DOHH2 (cell line): ENCODE measurements around the gene UPP1.
"Not testable (repeated sequence)": the region's sequence is repeated elsewhere in the genome, so short reads cannot be mapped to it uniquely, and the experiment has no call there.

Source experiments
- H3F3A ChIP-seq: fragments of 200-600 bp; sonication (generic), shearing (Covaris generic); 2 replicates; pipeline ENCODE4 v1.6.0; 2016; ENCODE audit warnings: antibody characterized with exemption, mild to moderate bottlenecking; ENCODE audit not compliant: control insufficient read depth, insufficient read depth
- H3K27ac ChIP-seq: fragments of 200-600 bp; sonication (generic); 2 replicates; pipeline ENCODE4 v1.5.1; 2014; ENCODE audit warnings: low read depth, mild to moderate bottlenecking, low read length, moderate library complexity
- H3K27me3 ChIP-seq: fragments of 200-600 bp; sonication (generic); 2 replicates; pipeline ENCODE4 v1.6.1; 2014; ENCODE audit warnings: mild to moderate bottlenecking, low read length, mixed read lengths; ENCODE audit not compliant: control insufficient read depth
- H3K36me3 ChIP-seq: fragments of 200-600 bp; sonication (generic); 2 replicates; pipeline ENCODE4 v1.6.1; 2014; ENCODE audit warnings: mild to moderate bottlenecking, low read length, moderate library complexity, mixed read lengths; ENCODE audit not compliant: control insufficient read depth
- H3K4me1 ChIP-seq: fragments of 200-600 bp; sonication (generic); 2 replicates; pipeline ENCODE4 v1.6.1; 2014; ENCODE audit warnings: mild to moderate bottlenecking, low read length, mixed read lengths; ENCODE audit not compliant: control insufficient read depth
- H3K4me2 ChIP-seq: fragments of 200-600 bp; sonication (generic); 2 replicates; pipeline ENCODE4 v1.6.0; 2014; ENCODE audit warnings: mild to moderate bottlenecking, low read length, moderate library complexity
- H3K4me3 ChIP-seq: fragments of 200-600 bp; sonication (generic); 2 replicates; pipeline ENCODE4 v1.5.1; 2014; ENCODE audit warnings: mild to moderate bottlenecking, low read length, mixed read lengths
- H3K79me2 ChIP-seq: fragments of 200-600 bp; sonication (generic); 2 replicates; pipeline ENCODE4 v1.6.1; 2014; ENCODE audit warnings: mild to moderate bottlenecking, low read length, mixed read lengths; ENCODE audit not compliant: control insufficient read depth
- H3K9me2 ChIP-seq: fragments of 200-600 bp; sonication (generic); replicated peaks from 2 replicates; pipeline ENCODE4 v1.6.1; 2014; ENCODE audit warnings: mild to moderate bottlenecking, low read length, mixed read lengths; ENCODE audit not compliant: control insufficient read depth
- H3K9me3 ChIP-seq: fragments of 200-600 bp; sonication (generic); 2 replicates; pipeline ENCODE4 v1.6.1; 2014; ENCODE audit warnings: antibody characterized with exemption, low read length, mixed read lengths; ENCODE audit not compliant: control insufficient read depth, insufficient read depth
- H4K20me1 ChIP-seq: fragments of 200-600 bp; sonication (generic); 2 replicates; pipeline ENCODE4 v1.6.0; 2014; ENCODE audit warnings: low read depth, mild to moderate bottlenecking, antibody characterized with exemption, low read length, moderate library complexity; ENCODE audit not compliant: control insufficient read depth, insufficient read depth
- CTCF ChIP-seq: fragments of 200-600 bp; sonication (generic); IDR thresholded peaks from one replicate; pipeline ENCODE4 v1.5.1; 2014; ENCODE audit warnings: antibody characterized with exemption, mild to moderate bottlenecking, low read depth, low read length; ENCODE audit not compliant: poor library complexity, severe bottlenecking
- EZH2phosphoT487 ChIP-seq: fragments of 200-600 bp; sonication (generic); IDR thresholded peaks from 2 replicates; pipeline ENCODE4 v1.6.1; 2017; ENCODE audit warnings: borderline replicate concordance, mild to moderate bottlenecking, antibody characterized with exemption, low read length, moderate library complexity, mixed read lengths

Gene UPP1

GRCh38 chr7:48114589-48114988 lies 25.5 kb downstream of the UPP1 start:
- Histone ChIP-seq H3K4me1 (no peaks in the 10 kb centered on the region), H3K4me2 (no peak overlapping the region), H3K27me3 (no peaks in the 10 kb centered on the region), H4K20me1 (no peaks in the 10 kb centered on the region), H3K27ac (no peak overlapping the region), H3K9me3 (no peaks in the 10 kb centered on the region), H3K4me3 (no peak overlapping the region), H3K36me3 (no peaks in the 10 kb centered on the region), H3F3A (no peaks in the 10 kb centered on the region), H3K79me2 (no peaks in the 10 kb centered on the region), H3K9me2 (no peaks in the 10 kb centered on the region)
- TF ChIP-seq CTCF (no peak), EZH2phosphoT487 (no peak)

GRCh38 chr7:48116043-48116442 lies 27.0 kb downstream of the UPP1 start:
- Histone ChIP-seq H4K20me1 (no peaks in the 10 kb centered on the region), H3F3A (no peaks in the 10 kb centered on the region), H3K27me3 (no peaks in the 10 kb centered on the region), H3K27ac (no peak overlapping the region), H3K4me2 (no peak overlapping the region), H3K79me2 (no peaks in the 10 kb centered on the region), H3K4me3 (no peak overlapping the region), H3K9me2 (no peaks in the 10 kb centered on the region), H3K4me1 (no peaks in the 10 kb centered on the region), H3K9me3 (no peaks in the 10 kb centered on the region), H3K36me3 (no peaks in the 10 kb centered on the region)
- TF ChIP-seq EZH2phosphoT487 = no peak
- TF ChIP-seq CTCF = no peak

- no peaks in the 10 kb centered on the region for H3K27me3 ChIP-seq
- no peak for TF ChIP-seq CTCF
- TF ChIP-seq EZH2phosphoT487 = no peak
- H3K9me2 ChIP-seq = no peaks in the 10 kb centered on the region
- H3K9me3 ChIP-seq = no peaks in the 10 kb centered on the region
- H3K36me3 ChIP-seq = no peaks in the 10 kb centered on the region
- no peaks in the 10 kb centered on the region for H4K20me1 ChIP-seq
- H3K4me3 ChIP-seq = no peak overlapping the region
- no peaks in the 10 kb centered on the region for H3K79me2 ChIP-seq
- no peak overlapping the region for H3K4me2 ChIP-seq
- no peaks in the 10 kb centered on the region for H3K4me1 ChIP-seq
- no peaks in the 10 kb centered on the region for H3F3A ChIP-seq
- H3K27ac ChIP-seq = no peak overlapping the region
Observed at GRCh38 chr7:48118041-48118440, 29.0 kb downstream of the UPP1 start.

GRCh38 chr7:48120536-48120935 lies 31.5 kb downstream of the UPP1 start:
- H3K9me2 ChIP-seq, H3K27me3 ChIP-seq, H3K4me1 ChIP-seq, H3K4me2 ChIP-seq, H3K9me3 ChIP-seq, H3K27ac ChIP-seq, H4K20me1 ChIP-seq, H3K36me3 ChIP-seq, H3K4me3 ChIP-seq, H3F3A ChIP-seq, H3K79me2 ChIP-seq: not testable (repeated sequence)
